GM19372 (cell line): ENCODE measurements around the gene CENPN.
A peak's percentile ranks its signal among the peaks of the same experiment; 100 is the strongest.

Experiments used
- ATAC-seq: cut with Tn5 transposase; IDR thresholded peaks from one replicate; pipeline ENCODE4 v1.9.1; 2021; ENCODE audit warnings: mild to moderate bottlenecking, low read depth, moderate library complexity; ENCODE audit not compliant: unreplicated experiment

The CENPN gene

DNA sequence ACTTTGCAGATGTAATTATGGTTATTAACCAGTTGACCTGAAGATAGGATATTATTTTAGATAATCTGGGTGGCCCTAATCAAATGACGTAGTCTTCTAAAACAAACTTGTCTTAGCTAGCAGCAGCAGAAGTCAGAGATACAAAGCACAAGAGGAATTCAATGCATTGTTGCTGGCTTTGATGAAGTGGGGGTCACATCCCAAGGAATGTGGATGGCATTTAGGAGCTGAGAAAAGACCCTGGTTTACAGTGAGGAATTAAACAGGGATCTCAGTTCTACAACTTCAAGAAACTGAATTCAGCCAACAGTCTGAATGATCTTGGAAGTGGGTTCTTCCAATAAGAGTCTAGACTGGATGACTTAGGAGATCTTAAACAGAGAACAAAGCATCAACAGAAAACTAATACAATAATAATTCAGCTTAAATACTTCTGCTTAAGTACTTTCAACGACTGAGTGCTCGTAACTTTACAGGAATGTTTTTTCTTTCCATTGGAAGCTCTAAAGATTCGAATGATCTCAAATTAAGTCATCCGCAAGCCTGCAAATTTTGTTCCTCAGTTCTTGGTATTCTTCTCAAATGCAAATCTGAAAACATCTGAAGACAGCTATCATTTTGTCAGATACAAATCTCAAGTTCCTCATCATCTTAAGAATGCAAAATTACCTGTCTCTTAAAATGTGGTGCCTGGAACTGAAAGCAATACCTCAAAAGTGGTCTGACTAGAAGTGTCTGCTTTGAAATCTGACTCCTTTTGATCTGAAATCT is 66.7 kb downstream of the CENPN start:
- no peak for ATAC-seq

DNA sequence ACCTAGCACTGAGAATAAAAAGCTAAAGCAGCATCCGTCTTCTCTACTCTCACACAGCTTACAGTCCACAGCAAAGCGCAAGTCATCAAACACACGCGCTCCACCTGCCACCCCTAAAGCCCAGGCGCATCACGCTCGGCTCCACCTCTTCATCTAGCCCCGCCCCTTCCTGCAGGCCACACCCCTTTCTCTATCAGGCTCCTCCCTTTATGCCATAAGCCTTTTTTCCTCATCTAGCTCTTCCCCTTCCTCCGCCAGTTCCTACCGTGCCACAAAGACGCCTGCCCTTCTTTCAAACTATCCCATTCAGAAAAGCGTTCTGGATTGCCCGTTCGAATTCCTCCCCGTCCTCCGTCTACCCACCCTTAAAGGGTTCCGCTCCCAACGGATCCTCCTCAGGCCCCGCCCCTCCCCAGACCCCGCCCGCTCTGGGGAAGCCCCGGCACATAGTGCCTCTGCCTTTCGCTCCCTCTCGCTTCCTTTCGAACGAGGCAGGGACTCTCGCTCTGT is 69.6 kb downstream of the CENPN start:
- ATAC-seq, result peak; percentile 74

GRCh38 chr16:81077076-81077940 is 70.3 kb downstream of the CENPN start, which contains the start of gene C16orf46:
TSS of gene C16orf46 (minus strand) at chr16:81077238. CDS start at chr16:81063955, 13,283 bp downstream.
- peak; percentile 95 for ATAC-seq

GRCh38 chr16:81080233-81080632 is 73.2 kb downstream of the CENPN start:
- ATAC-seq, result no peak

GRCh38 chr16:81081014-81081413 is 74.0 kb downstream of the CENPN start:
- no peak for ATAC-seq
